ENCODE data around the gene WDTC1.

Gene WDTC1

DNA sequence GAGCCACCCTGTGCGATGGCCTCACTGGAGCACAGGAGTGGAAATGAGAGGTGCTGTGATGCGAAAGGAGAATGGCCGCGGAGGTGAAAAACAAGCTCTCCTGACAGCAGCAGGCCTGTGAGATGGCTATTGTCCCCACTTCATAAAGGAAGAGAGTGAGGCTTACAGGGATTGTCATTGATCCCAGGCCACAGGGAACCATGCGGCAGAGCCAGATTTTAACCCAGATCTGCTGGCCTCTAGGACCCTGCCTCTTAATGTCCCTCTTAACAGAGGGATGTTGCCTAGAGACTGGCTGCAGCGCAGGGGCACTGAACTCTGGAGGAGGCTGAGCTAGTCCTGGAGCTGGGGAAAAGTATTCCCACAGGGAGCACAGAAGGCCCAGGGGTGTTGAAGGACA, 104.3 kb downstream of the WDTC1 start:
- DNase-seq: no peak

DNA sequence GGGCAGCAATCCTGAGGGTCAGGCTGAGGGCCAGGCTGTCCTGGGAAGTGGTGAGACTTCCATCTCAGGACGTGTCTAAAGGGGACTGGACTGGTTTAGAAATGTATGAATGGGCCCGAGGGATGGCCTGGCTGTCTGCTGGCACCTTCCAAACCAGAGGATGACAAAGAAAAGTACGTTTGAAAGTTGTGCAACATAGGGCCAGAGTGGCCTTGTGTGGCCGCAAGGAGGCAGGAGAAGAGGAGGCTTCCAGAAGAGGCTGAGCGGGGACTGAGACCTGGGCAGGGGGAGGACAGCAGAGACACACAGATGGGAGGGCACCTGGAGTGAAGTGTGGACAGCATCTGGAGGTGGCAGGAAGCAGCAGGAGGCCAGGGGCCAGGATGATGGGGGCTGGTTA, 104.8 kb downstream of the WDTC1 start:
- no peak for DNase-seq

DNA sequence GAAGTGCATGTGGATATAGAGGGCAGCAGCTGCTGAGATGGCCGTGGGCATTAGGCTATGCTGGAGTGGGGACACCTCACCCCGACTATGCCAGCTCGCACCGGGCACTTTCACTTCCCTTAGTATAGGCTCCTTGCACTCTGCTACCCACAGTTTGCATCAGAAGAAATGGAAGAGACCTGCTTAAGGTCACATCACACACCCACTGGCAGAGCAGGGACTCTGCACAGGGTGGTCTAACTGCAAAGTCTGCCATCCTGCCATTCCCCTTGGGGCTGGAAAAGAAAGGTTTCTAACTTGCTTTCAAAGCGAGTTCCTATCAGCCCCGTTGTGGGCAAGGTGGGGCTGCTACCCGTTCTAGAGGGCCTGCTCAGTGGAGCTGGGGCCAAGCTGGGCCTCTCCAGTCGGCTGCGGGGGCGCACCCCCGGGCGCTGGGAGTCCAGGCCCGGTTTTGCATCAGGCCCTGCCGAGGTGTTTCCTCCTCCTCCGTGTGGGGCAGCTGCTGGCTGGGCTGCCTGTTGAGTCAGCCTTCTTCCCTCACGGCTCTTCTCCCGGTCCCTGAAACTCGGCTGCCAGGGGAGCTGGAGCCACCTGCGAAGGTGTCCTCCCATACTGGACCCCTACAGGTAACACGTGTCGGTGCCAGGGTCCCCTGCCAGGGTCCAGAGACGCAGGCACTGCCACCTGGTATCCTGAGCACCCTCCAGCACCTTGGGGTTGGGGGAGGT, 107.3 kb downstream of the WDTC1 start, which contains the start of gene SYTL1:
Gene SYTL1, plus strand, starts transcription at position 498 of the 728 bp plus-strand sequence. CDS start 3,313 bp downstream, outside the sequence.
- peak; percentile 32 for DNase-seq

DNA sequence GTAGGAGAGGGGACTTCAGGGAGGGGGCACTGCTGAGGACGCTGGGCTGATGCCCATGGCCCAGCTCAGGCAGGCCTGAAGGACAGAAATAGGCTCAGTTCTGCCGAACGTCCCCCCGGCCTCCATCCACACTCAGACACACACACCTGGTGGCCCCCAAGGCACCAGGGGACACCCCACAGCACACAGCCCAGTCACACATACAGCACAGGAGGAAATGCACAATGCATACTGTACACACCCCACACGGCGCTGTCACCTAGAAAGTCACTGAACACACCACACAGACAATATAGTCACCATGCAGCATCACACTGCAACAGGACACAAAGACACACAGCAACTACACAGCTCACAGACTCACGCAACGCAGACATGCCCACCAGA, 108.0 kb downstream of the WDTC1 start:
- DNase-seq: no peak

DNA sequence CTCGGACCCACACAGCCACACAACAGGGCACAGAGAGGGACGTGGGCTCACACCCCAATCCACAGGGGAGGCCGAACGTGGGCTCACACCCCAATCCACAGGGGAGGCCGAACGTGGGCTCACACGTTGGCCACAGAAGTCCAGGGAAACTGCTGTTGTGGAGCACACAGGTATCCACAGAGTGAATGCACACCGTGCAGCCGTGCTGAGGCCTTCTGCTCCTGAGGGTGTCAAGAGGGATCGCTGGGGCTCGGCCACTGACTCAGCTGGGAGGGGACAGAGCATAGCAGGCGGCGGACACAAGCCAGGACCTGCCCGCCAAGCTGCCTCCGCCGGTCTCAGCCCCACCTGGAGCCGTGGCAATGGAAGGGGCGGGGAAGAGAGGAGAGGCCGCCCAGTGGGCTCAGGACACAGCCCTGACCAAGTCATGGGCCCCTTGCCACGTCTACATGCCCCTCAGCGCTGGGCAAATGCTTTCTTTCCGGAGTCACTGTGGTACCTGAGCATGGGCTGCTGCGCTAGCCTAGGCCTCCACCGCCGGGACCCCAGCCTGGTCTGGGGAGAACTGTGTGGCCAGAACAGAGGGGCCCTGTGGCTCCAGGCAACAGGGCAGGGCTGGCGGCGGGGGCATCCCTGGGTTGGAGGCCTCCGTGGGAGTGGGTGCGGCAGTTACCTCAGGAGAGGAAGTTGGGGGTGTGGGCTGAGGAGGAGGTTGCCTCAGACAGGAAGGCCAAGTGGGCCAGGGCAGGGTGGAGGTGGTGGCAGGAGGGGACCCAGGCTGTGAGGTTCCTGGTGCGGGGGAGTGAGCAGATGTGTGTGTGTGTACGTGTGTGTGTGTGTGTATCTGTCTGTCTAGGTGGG, 108.6 kb downstream of the WDTC1 start:
- no peak for DNase-seq

DNA sequence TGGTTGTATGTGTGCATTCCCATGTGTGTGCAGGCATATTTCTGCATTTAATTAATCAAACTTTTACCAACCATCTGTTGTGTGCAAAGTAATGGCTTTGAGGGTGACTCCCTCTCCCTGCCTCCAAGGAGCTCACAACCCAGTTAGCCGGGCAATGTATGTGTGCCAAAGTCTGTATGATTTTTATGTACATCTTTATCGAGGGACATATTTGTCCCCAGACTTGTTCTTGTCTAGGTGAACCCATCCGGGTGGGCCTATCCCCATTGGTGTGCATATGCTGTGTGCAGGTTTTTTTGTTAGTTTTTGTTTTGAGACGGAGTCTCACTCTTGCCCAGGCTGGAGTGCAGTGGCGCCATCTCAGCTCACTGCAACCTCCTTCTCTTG, 109.2 kb downstream of the WDTC1 start:
- no peak for DNase-seq

DNA sequence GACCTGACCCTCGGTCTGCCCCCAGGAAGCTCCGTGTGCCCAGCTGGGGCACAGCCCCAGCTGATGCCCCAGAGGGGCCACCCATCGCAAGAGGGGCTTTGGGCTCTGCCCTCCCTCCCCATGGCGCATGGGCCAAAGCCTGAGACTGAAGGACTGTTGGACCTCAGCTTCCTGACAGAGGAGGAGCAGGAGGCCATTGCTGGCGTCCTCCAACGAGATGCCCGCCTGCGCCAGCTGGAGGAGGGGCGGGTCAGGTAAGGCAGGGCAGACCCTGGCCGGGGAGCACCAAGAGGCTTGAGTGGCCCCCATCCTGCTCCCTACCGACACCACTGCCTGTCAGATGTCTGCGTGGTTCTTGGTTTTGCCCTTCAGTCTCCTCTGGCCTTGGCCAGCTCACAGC, 110.8 kb downstream of the WDTC1 start:
- no peak for DNase-seq

DNA sequence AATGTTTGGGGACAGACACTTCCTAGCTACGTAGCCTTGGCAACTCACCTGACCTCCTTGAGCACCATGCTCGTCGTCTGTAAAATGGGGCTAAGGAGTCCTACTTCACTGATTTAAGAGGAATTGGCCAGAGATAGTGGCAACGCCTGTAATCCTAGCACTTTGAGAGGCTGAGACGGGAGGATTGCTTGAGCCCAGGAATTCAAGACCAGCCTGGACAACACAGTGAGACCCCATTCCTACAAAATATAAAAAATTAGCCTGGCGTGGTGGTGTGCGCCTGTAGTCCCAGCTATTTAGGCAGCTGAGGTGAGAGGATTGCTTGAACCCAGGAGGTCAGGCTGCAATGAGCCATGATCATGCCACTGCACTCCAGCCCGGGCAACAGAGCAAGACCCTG, 111.9 kb downstream of the WDTC1 start:
- DNase-seq: no peak

DNA sequence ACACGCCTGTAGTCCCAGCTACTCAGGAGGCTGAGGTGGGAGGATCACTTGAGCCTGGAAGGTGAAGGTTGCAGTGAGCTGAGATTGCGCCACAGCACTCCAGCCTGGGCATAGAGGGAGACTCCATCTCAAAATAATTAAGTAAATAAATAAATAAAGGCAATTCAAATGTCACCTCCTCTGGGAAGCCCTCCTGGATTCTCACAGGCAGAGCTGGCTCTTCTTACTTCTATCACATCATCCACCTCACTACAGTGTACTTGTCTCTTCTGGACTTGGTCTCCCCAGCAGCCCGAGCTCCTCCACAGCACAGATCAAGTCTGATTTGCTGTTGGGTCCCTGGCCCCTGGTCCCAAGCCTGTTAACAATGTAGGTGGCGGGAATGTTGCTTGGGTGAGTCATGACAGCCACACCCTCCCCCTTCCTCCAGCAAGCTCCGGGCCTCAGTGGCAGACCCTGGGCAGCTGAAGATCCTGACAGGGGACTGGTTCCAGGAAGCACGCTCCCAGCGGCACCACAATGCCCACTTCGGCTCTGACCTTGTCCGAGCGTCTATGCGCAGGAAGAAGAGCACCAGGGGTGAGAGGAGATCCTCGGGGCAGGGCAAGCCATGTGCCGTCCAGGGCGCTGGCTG, 112.7 kb downstream of the WDTC1 start:
- DNase-seq: no peak

DNA sequence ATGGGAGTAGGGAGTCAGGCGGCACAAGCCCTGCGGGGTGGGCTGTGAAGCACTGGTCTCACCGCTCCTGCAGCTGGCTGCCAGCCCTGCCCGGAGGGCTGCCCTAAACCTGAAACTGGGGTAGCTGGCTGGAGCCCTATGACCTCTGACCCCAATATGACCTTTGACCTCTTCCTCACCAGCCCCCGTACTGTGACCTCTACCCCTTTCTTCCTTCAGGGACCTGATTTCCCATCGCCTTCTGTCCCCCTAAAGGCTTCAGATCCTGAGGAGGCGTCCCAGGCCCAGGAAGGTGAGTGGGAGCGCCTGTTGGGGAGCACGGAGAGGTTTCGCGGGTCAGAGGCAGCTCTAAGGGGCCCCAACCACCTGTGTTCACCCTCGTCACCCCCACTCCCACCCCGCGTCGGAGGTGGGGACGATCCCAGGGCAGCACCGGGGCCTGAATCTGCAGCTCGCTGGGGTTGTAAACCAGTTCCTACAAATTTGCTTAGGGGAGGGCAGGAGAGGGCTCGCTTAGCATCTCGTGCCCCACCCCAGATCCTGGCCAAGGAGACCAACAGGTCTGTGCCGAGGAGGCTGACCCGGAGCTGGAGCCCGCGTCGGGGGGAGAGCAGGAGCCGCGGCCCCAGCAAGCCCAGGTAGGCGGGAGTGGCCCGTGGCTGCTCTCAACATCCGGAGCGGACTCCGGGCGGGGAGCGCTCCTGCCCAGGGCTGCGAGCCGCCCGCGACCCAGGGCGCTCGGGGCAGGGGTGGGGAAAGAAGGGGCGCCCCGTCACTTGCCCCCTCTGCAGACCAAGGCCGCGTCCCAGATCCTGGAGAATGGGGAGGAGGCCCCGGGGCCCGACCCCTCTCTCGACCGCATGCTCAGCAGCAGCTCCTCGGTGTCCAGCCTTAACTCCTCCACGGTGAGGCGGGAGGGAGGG, 114.7 kb downstream of the WDTC1 start:
- no peak for DNase-seq

DNA sequence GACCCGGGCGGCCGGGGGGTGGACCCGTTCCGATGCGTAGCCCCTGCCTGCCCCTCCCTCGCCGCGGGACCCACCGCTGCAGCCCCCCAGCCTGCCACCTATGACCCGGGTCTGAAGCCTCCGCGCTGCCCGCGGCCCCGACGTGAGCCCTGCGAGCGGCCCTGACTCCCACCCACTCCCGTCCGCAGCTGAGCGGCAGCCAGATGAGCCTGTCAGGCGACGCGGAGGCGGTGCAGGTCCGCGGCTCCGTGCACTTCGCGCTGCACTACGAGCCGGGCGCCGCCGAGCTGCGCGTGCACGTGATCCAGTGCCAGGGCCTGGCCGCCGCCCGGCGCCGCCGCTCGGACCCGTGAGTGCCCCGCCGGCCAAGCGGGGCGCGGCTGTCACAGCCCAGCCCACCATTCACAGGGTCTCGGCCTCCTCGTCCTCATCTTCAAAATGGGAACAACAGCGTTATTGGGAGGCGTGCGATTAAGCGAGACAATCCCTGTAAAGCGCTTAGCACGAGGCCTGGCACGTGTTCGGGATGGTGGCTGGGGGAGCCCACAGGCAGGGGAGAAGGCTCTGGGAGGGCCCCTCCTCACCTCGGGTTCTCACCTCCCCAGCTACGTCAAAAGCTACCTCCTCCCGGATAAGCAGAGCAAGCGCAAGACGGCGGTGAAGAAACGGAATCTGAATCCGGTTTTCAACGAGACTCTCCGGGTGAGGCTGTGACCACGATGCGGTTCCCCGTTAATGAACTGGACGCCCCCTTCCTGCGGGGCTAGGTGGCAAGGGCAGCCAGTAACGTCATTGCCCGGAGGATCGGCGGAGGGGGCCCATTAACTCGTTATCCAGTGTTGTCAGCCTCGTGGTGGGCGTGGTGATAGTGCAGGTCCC, 115.6 kb downstream of the WDTC1 start:
- no peak for DNase-seq

DNA sequence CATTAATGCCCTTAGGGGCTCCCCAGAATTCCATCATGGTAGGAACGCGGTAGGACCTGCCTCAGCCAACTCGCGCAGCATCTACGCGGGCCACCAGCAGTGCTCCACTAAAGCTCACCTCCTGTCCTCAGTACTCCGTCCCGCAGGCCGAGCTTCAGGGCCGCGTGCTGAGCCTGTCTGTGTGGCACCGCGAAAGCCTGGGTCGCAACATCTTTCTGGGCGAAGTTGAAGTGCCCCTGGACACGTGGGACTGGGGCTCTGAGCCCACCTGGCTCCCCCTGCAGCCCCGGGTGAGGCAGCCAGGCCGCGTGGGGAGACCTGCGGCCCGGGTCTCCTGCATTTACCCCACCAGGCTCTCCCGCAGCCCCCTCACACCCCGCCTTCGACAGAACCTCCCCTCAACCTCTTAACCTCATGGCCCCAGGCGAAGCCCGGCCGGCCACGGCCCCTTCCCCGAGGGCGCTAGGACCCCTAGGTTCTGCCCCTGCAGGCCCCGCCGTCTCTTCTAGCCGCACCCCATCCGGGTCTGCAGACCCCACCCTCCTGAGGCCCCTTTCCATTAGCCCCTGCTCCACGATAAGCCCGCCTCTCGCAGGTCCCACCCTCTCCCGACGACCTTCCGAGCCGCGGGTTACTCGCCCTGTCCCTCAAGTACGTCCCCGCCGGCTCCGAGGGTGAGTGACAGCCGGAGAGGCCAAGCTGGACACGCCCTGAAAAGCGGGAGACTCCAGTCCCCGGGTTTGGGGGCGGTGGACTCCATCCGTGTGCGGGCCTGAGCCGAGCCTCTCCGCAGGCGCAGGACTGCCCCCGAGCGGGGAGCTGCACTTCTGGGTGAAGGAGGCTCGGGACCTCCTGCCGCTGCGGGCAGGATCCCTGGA, 116.5 kb downstream of the WDTC1 start:
- DNase-seq: no peak

DNA sequence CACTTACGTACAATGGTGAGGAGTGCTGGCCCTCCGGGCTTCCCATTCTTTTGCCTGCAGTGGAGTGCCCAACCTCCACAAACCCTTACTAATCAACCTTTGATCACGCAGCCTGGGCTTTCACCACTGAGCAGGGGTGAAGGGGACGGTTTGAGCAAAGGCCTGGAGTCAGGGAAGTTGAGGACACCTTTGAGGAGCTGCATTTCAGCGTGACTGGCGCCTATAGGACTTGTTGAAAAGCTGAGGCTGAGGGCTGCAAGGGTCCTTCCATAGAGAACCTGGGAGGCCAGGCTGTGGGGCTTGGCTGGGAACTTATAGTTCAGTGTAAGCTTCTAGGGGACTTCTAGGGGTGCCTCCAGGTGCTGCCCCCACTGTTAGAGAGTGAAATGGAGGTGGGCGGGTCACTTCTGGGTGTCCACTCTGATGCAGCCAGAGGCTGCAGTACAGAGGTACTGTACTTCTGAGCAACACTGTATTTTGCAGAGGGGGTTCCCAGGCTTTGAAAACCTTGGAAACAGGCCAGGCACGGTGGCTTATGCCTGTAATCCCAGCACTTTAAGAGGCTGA, 117.2 kb downstream of the WDTC1 start:
- DNase-seq: no peak

DNA sequence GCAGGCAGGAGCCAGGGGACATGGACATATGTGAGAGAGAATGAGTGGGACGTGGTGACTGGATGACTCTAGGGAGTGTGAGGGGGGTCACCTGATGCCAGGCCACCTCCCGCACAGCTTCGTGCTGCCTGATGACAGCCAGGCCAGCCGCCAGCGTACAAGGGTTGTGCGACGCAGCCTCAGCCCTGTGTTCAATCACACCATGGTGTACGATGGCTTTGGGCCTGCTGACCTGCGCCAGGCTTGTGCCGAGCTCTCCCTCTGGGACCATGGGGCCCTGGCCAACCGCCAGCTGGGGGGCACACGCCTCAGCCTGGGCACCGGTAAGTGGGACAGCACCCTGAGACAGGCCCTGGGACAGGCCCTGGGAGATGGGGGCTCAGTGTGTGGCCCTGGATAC, 118.7 kb downstream of the WDTC1 start:
- no peak for DNase-seq

DNA sequence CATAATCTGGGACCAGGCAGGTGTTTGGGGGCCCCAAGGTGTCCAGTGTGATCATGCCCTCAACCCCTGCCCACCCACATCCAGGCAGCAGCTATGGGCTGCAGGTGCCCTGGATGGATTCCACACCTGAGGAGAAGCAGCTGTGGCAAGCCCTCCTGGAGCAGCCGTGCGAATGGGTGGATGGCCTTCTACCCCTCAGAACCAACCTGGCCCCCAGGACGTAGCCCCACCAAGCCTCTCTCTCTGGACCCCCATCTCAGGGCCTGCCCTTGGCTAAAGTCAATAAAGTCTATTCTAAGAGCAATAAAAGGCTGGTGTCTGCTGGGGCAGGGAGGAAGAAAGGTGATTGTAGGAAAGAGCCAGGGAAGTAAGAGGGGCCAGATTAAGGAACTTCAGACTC, 119.2 kb downstream of the WDTC1 start:
- DNase-seq: no peak

DNA sequence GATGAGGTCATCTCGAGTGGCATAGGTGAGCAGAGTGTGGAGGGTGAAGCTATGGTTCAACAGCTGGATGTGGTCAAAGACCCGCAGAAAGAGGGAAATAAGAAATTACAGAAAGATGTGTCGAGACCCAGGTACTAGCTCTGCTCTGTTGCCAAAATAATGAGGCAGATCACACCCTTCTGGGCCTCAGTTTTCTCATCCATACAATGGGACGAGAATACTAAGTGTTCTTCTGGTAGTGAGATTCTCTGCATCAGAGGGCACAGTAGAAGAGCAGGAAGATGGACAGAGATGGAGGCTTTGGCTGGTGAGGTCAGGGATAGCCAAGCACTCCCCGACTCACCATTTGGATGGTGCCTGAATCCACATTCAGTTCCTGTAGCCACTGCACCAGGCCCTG, 121.3 kb downstream of the WDTC1 start:
- DNase-seq: no peak

DNA sequence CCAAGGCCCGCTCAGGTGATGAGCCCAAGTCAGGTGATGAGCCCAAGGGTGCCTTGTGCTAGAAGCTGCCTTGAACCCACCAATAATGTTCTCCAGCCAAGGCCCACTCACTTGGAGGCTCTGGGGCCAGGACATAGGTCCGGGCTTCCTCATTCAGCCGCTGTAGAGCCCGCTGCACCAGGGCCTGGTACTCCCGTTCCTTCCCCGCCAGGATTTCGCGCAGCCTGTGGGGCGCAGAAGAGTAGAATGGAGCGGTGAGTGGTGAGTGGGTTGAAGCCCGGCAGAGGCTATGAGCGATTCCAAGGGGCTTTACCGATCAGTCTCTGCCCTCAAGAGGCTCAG, 121.8 kb downstream of the WDTC1 start:
- DNase-seq: no peak

DNA sequence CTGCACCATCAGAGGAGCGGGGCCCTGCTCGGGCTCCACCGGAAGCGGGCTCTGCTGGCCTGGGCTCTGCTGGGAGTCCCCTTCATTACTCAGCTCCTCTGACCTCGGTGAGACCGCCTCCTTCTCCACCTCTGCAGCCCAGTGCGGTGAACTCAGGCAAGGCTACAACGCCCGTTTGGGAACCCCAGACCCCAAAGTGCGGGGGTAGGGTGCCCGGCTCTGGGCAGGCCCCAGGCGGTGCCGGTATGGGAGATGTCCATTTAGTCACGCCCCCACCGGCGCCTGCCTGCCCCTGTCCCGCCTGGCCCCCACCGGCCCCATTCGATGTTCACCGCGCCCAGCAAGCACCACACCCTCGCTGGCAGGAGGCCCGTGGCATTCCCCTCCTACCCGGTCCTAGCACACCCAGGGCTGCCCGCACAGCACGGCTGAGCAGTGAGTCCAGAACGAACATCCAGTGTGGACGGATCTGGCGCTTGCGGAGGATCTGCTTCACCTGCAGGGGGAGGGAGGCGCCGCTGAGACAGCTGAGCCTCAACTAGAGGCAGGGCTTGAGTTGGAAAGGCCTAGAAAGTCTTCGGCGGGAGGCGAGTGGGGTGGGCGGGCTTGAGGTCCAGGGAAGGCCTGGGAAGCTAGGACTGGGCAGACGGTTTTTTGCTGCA, 122.3 kb downstream of the WDTC1 start:
- no peak for DNase-seq

DNA sequence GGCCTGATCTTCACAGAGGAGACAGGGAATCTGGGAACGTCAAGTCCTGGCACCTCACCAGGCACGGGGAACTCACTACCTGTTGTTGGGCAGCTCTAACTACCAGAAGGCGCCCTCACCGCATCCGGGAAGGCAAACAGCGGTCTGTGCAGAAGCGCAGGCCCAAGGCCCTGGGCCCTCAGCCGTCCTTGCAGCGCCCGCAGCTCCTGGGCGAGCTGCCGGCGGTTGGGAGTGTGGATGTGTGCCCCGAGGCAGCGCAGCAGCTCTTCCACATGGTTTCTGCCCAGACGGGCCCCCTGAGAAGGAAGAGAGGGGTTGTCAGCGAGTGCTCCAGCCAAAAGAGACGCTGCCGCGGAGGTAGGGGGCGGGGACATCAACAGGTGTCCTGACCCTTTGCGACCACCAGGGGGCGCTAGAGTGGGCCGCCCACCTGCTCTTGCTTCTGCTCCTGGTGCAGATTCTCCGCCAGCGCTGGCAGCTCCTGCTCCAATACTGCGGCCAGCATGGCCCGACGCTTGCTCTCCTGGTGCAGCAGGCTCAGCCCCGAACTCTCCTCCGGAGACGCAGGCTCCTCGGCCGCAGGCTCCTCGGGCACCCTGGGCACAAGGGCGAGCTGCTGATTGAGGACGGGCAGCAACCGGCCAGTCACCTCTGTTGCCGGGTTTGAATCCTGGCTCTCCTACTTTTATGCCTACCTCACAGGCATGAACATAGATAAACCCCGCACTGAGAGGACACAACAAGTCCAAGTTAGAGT, 123.0 kb downstream of the WDTC1 start:
- DNase-seq: no peak

Data from HCEC 1CT (cell line).